Peyer's patch (tissue), 4 donors: ENCODE data around the gene ATP5PD.
"Not testable (repeated sequence)": the region's sequence is repeated elsewhere in the genome, so short reads cannot be mapped to it uniquely, and the experiment has no call there.

Source experiments
- CTCF ChIP-seq, 6 experiments: fragments of 450-650 bp in 4 of 6; fragments of 200-600 bp in 2 of 6; sonication (generic) in 1 of 6; IDR thresholded peaks; one replicate each; pipeline ENCODE4 v1.5.1; 2017 to 2019; ENCODE audit warnings: antibody characterized with exemption in 6 of 6, mild to moderate bottlenecking in 3 of 6, moderate library complexity in 1 of 6
- POLR2A ChIP-seq, 2 donors: fragments of 450-650 bp; IDR thresholded peaks; one replicate each; pipeline ENCODE4 v1.5.1; 2017; ENCODE audit warnings: antibody characterized with exemption in 2 of 2, mild to moderate bottlenecking in 2 of 2, moderate library complexity in 2 of 2

GRCh38 chr17:75006084-75006483 is 40.7 kb downstream of the ATP5PD start:
- not testable (repeated sequence) for TF ChIP-seq CTCF, POLR2A (IDR thresholded peaks at IDR 0.05)
